Vagina (tissue), 2 donors: ENCODE data around the gene SNHG17. TPM values are rescaled to one million over a fixed set of nuclear protein-coding genes. Genes with fewer than 3 reads are reported as not detected.

Experiments
- DNase-seq, 2 donors: peaks; one replicate each; pipeline ENCODE4 v3.0.0-alpha.2; 2017; ENCODE audit errors: extremely low spot score in 2 of 2
- H3K27ac ChIP-seq: fragments of 200-600 bp; sonication (generic); one replicate; pipeline ENCODE4 v1.5.1; 2019
- H3K27me3 ChIP-seq: fragments of 200-600 bp; sonication (generic); one replicate; pipeline ENCODE4 v1.5.1; 2019
- H3K36me3 ChIP-seq, 2 donors: fragments of 200-600 bp; sonication (generic); one replicate each; pipeline ENCODE4 v1.5.1; 2017 to 2019
- H3K4me1 ChIP-seq: fragments of 200-600 bp; sonication (generic); one replicate; pipeline ENCODE4 v1.5.1; 2019
- H3K4me3 ChIP-seq, 2 donors: fragments of 200-600 bp; sonication (generic); 1 replicate in 1 of 2; 2 replicates in 1 of 2; pipeline ENCODE4 v1.5.1; 2016 to 2019
- H3K9me3 ChIP-seq: fragments of 200-600 bp; sonication (generic); one replicate; pipeline ENCODE4 v1.5.1; 2019
- POLR2A ChIP-seq, 2 donors: fragments of 450-650 bp; IDR thresholded peaks; one replicate each; pipeline ENCODE4 v1.6.1; 2017; ENCODE audit warnings: antibody characterized with exemption in 2 of 2, mild to moderate bottlenecking in 2 of 2, moderate library complexity in 2 of 2
- POLR2AphosphoS5 ChIP-seq, 2 donors: sonication (generic); formaldehyde crosslinking; IDR thresholded peaks; one replicate each; pipeline ENCODE4 v1.9.0; 2017; ENCODE audit warnings: antibody characterized with exemption in 2 of 2, mild to moderate bottlenecking in 2 of 2, low read depth in 1 of 2; ENCODE audit not compliant: insufficient read depth in 1 of 2
- intact Hi-C: fragments of 100-400 bp; cut with DNase I; formaldehyde crosslinking; loops from one replicate; pipeline ENCODE4 v1.15.1; 2023
- small RNA-seq: library from RNA; depleted of rRNA; stranded (forward); fragments of <200 nt; gene quantifications from one replicate; pipeline ENCODE3, GENCODE V24; 2016
- total RNA-seq: library from RNA; depleted of rRNA; stranded (reverse); fragments of >200 nt; gene quantifications from one replicate; pipeline ENCODE4 v1.2.3, GENCODE V29; 2016
- TF ChIP-seq, protein P1 (sequence below), 3 experiments: fragments of 450-650 bp in 2 of 3; fragments of 200-600 bp in 1 of 3; sonication (generic) in 1 of 3; IDR thresholded peaks; one replicate each; pipeline ENCODE4 v1.5.1; 2017 to 2019; ENCODE audit warnings: antibody characterized with exemption in 3 of 3, mild to moderate bottlenecking in 2 of 3, moderate library complexity in 2 of 3

SNHG17 gene
- total RNA-seq, 1 donor from 2014 or later, result 37.3 TPM

DNA sequence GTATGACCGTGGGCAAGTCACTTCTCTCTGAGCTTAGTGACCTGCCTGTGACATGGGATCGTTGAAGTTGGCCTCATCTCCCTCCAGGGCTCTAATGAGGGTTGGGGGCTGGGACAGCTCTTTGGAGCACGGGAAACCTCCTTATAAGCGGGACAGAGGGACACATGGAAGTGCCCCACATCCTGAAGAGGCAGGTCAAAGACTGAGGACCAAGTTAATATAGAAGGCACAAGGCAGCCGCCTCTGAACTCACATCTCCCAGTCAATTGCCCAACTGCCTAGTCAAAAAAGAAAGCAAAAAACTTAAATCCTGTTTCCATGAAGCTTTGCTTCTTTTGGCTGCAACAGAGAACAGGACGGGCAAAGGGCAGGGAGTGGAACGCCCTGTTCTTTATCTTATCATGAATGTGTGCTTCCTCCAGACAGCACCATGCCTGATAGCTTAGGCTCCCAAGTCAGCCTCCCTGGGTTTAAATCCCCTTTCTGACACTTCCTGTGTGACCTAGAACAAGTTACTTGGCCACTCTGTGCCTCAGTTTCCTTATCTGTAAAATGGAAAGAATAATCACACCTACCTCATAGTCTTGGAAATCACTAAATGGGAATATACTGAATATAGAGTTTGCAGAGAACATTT lies 61.8 kb downstream of the SNHG17 start:
- TF ChIP-seq POLR2A (IDR thresholded peaks at IDR 0.05) (no peak), POLR2AphosphoS5 (IDR thresholded peaks at IDR 0.05; ENCODE audit: insufficient read depth in 1 of 2, low read depth in 1 of 2) (peak in 1 of 2 donors; percentile 27)

DNA sequence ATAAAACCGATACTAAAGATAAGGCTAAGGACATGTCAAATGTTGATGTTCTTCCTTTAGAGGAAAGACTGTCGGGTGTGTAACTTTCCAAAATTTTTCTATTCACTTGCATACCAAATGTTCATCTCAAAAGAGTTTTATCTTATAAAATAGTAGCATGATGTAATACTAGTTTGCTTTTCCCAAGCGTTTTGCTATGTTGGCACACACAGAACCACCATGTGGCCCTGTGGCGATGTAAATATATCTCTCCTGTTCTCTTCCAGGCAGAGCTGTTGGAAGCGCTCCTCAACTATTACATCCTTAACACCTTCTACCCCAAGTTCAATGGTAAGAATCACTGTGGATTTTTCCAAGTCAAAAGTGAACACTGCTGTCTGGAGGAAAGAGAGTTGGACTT lies 62.3 kb downstream of the SNHG17 start:
- Histone ChIP-seq H3K4me1 (no peaks in the 10 kb centered on the region), H3K36me3 (no peaks in the 10 kb centered on the region), H3K27me3 (no peaks in the 10 kb centered on the region), H3K9me3 (no peaks in the 10 kb centered on the region), H3K27ac (no peak overlapping the region), H3K4me3 (no peak overlapping the region)
- no peak for DNase-seq
- intact Hi-C loops, result no loop called here
- no peak for TF ChIP-seq POLR2A (IDR thresholded peaks at IDR 0.05)
- TF ChIP-seq, protein P1, sequence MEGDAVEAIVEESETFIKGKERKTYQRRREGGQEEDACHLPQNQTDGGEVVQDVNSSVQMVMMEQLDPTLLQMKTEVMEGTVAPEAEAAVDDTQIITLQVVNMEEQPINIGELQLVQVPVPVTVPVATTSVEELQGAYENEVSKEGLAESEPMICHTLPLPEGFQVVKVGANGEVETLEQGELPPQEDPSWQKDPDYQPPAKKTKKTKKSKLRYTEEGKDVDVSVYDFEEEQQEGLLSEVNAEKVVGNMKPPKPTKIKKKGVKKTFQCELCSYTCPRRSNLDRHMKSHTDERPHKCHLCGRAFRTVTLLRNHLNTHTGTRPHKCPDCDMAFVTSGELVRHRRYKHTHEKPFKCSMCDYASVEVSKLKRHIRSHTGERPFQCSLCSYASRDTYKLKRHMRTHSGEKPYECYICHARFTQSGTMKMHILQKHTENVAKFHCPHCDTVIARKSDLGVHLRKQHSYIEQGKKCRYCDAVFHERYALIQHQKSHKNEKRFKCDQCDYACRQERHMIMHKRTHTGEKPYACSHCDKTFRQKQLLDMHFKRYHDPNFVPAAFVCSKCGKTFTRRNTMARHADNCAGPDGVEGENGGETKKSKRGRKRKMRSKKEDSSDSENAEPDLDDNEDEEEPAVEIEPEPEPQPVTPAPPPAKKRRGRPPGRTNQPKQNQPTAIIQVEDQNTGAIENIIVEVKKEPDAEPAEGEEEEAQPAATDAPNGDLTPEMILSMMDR (IDR thresholded peaks at IDR 0.05), result no peak
- TF ChIP-seq POLR2AphosphoS5 (IDR thresholded peaks at IDR 0.05; ENCODE audit: insufficient read depth in 1 of 2, low read depth in 1 of 2), result no peak

More for the DNA sequence above, 61.8 kb downstream of the SNHG17 start:
- H3K4me1 ChIP-seq, result no peaks in the 10 kb centered on the region
- intact Hi-C loops, result no loop called here
- no peak overlapping the region for H3K4me3 ChIP-seq
- no peaks in the 10 kb centered on the region for H3K27me3 ChIP-seq
- DNase-seq, result no peak
- no peaks in the 10 kb centered on the region for H3K36me3 ChIP-seq
- H3K27ac ChIP-seq, result no peak overlapping the region
- H3K9me3 ChIP-seq, result no peaks in the 10 kb centered on the region

Small RNAs within 50 kb of the gene (small RNA-seq; reads per million reads assigned to genes)
- not detected for gene RF00056
- 23.5 reads per million, percentile 95 among the genes with 10 or more reads in this experiment for gene SNORA60
- gene SNORA71A, result 12.6 reads per million, percentile 94 among the genes with 10 or more reads in this experiment
- 11.3 reads per million, percentile 93 among the genes with 10 or more reads in this experiment for gene SNORA71B
- 2.8 reads per million, percentile 72 among the genes with 10 or more reads in this experiment for gene SNORA71C
- gene SNORA71D, result 240 reads per million, percentile 98 among the genes with 10 or more reads in this experiment
- not detected for gene SNORA71E

Other genes with a start within 250 kb of the SNHG17 start
- 2.7 TPM for gene KIAA1755, start 174.6 kb downstream of the SNHG17 start, total RNA-seq
- gene BPI, start 131.2 kb downstream of the SNHG17 start, total RNA-seq, result not detected
- gene LBP, start 88.8 kb downstream of the SNHG17 start, total RNA-seq, result 0.98 TPM
- gene RALGAPB, start 37.5 kb upstream of the SNHG17 start, total RNA-seq, result 45.2 TPM
- gene ADIG, start 145.9 kb upstream of the SNHG17 start, total RNA-seq, result not detected
- gene ARHGAP40, start 166.5 kb upstream of the SNHG17 start, total RNA-seq, result 21.9 TPM